ENCODE data around the gene RDH5. TPM values are rescaled to one million over a fixed set of nuclear protein-coding genes. Genes with fewer than 3 reads are reported as not detected.

The RDH5 gene, protein sequence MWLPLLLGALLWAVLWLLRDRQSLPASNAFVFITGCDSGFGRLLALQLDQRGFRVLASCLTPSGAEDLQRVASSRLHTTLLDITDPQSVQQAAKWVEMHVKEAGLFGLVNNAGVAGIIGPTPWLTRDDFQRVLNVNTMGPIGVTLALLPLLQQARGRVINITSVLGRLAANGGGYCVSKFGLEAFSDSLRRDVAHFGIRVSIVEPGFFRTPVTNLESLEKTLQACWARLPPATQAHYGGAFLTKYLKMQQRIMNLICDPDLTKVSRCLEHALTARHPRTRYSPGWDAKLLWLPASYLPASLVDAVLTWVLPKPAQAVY
- total RNA-seq = 0.85 and 1.0 TPM in 2 replicates

DNA sequence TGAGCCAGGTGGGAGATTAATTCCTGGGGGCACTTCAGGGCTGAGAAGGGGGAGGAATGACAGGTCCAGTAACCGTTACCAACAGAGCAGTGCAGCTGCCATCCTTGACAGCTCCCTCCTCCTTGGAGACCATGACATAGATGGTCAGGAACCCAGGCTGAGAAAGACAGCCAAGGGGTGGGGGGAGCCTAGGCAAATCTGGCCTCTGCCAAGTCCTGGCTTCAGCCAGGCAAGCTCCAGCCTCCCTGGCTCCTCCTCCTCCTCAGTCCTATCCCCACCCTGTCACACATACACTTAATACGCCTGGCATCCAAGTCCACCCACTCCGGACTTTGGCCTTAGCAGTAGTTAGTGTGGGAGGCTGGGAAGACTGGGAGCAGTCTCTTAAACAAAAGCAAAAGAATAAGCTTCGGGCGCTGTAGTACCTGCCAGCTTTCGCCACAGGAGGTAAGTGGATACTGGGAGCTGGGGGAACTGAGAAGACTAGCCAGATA, at the start of gene RDH5:
Gene RDH5 (plus strand): TSS at position 323 of the 494 bp plus-strand sequence. CDS start 792 bp downstream, outside the sequence.

GRCh38 chr12:55707841-55708694, 12.1 kb upstream of the RDH5 start, which contains the start of gene ITGA7:
Gene ITGA7, minus strand, starts transcription at chr12:55707904. Its CDS starts 222 bp downstream, at chr12:55707682.

GRCh38 chr12:55715833-55716581, 4.2 kb upstream of the RDH5 start, which contains the start of gene BLOC1S1:
Gene BLOC1S1, plus strand, starts transcription at chr12:55716046. Its CDS starts 6 bp downstream, at chr12:55716052.

DNA sequence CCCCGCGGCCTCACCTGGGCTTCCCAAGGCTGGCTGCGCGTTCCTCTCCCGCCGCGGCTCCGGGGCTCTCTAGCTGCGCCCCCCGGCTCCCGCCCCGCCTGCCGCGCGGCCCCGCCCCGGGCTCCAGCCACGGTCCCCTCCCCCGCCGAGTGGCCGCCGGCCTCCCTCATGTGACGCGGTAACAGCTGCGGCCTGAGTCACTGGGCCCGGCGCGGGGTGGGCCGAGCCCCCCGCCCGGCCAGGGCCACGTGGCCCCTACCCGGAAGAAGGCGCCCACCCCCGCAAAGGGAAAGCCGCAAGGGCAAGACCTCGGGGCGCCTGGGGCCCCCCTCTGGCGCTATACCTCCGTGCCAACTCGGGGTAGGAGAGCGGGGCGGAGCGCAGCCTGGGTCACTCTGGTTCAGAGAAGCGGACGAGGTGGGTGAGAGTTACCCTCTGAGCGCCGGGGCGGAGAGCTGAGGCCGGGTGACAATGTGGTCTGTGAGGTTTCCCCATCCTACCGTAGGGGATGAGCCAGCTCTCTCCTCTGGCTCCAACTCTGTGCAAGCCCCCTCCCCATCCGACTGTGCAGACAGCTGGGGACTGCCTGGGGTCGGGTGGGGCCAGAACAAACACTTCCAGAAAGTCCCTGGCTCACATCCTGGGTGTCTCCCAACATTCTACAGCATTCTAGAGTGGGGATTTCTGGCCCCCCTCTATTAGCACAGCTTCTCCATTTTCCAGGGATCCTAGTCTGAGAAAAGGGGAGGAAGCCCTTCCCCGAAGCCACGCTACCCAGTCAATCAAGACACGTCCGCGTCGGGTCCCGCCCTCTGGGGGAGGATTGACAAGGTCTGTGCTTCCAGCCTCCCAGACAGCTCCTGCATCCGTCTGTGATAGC, 9.0 kb downstream of the RDH5 start, which contains the start of gene CD63:
Gene CD63 (minus strand): TSS at position 71 of the 880 bp plus-strand sequence. CDS start 668 bp downstream, outside the sequence.

GRCh38 chr12:55742719-55743405, 22.7 kb downstream of the RDH5 start, which contains the start of gene GDF11:
Gene GDF11, plus strand, starts transcription at chr12:55743122. Its CDS starts 195 bp downstream, at chr12:55743317.

Other genes starting within 250 kb of the RDH5 start
- not detected in 2 replicates for gene OR6C68, start 228.0 kb upstream of the RDH5 start, total RNA-seq
- gene OR6C4, start 170.8 kb upstream of the RDH5 start, total RNA-seq = not detected in 2 replicates
- not detected in 2 replicates for gene OR2AP1, start 147.9 kb upstream of the RDH5 start, total RNA-seq
- gene OR10P1, start 83.5 kb upstream of the RDH5 start, total RNA-seq = not detected in 2 replicates
- 0.34 and 1.2 TPM in 2 replicates for gene ITGA7, start 12.5 kb upstream of the RDH5 start, total RNA-seq
- gene BLOC1S1, start 4.3 kb upstream of the RDH5 start, total RNA-seq = 36.6 and 40.0 TPM in 2 replicates
- gene CD63, start 8.6 kb downstream of the RDH5 start, total RNA-seq = 605 and 1,092 TPM in 2 replicates
- gene GDF11, start 22.7 kb downstream of the RDH5 start, total RNA-seq = 0.34 and 1.3 TPM in 2 replicates
- gene SARNP, start 97.3 kb downstream of the RDH5 start, total RNA-seq = 79.6 and 88.2 TPM in 2 replicates
- gene ORMDL2, start 97.6 kb downstream of the RDH5 start, total RNA-seq = 35.2 and 37.4 TPM in 2 replicates
- 37.9 and 41.4 TPM in 2 replicates for gene DNAJC14, start 109.2 kb downstream of the RDH5 start, total RNA-seq
- under 0.01 and 0.28 TPM in 2 replicates for gene MMP19, start 122.5 kb downstream of the RDH5 start, total RNA-seq
- 28.3 and 30.8 TPM in 2 replicates for gene PYM1, start 207.5 kb downstream of the RDH5 start, total RNA-seq
- gene DGKA, start 210.8 kb downstream of the RDH5 start, total RNA-seq = 72.5 and 117 TPM in 2 replicates
- gene PMEL, start 245.6 kb downstream of the RDH5 start, total RNA-seq = 1.3 and 1.4 TPM in 2 replicates
- 8.3 and 10.6 TPM in 2 replicates for gene CDK2, start 246.4 kb downstream of the RDH5 start, total RNA-seq

Data from nasal cavity respiratory epithelium epithelial cell of viscerocranial mucosa (primary cell).